GM18498 (cell line): Measurements from ENCODE around the gene SYNE1.

Experiments used
- ATAC-seq: cut with Tn5 transposase; IDR thresholded peaks from one replicate; pipeline ENCODE4 v1.9.1; 2021; ENCODE audit warnings: mild to moderate bottlenecking, moderate library complexity; ENCODE audit not compliant: unreplicated experiment

SYNE1 gene

GRCh38 chr6:152295346-152295745 lies 341.8 kb downstream of the SYNE1 start:
- ATAC-seq: no peak

GRCh38 chr6:152293404-152293803 lies 343.8 kb downstream of the SYNE1 start:
- ATAC-seq: no peak

- no peak for ATAC-seq
Measured at GRCh38 chr6:152292555-152292954, 344.6 kb downstream of the SYNE1 start.

- ATAC-seq: no peak
Measured at GRCh38 chr6:152290693-152291092, 346.5 kb downstream of the SYNE1 start.

- ATAC-seq: no peak
Measured at GRCh38 chr6:152277826-152278329, 359.3 kb downstream of the SYNE1 start.

GRCh38 chr6:152273638-152274037 lies 363.5 kb downstream of the SYNE1 start:
- ATAC-seq: no peak

- no peak for ATAC-seq
Measured at GRCh38 chr6:152273002-152273401, 364.2 kb downstream of the SYNE1 start.

GRCh38 chr6:152272486-152272885 lies 364.7 kb downstream of the SYNE1 start:
- ATAC-seq: no peak

- ATAC-seq: no peak
Measured at GRCh38 chr6:152271776-152272464, 365.2 kb downstream of the SYNE1 start.

GRCh38 chr6:152270301-152270925 lies 366.7 kb downstream of the SYNE1 start:
- no peak for ATAC-seq

- no peak for ATAC-seq
Measured at GRCh38 chr6:152268846-152269442, 368.2 kb downstream of the SYNE1 start.

GRCh38 chr6:152267967-152268845 lies 369.0 kb downstream of the SYNE1 start:
- no peak for ATAC-seq

- ATAC-seq: no peak
Measured at GRCh38 chr6:152265651-152266050, 371.5 kb downstream of the SYNE1 start.

- no peak for ATAC-seq
Measured at GRCh38 chr6:152263582-152263981, 373.6 kb downstream of the SYNE1 start.

GRCh38 chr6:152261179-152261578 lies 376.0 kb downstream of the SYNE1 start:
- no peak for ATAC-seq

GRCh38 chr6:152259234-152259633 lies 377.9 kb downstream of the SYNE1 start:
- ATAC-seq: no peak

- no peak for ATAC-seq
Measured at GRCh38 chr6:152257581-152257980, 379.6 kb downstream of the SYNE1 start.

GRCh38 chr6:152250127-152250526 lies 387.0 kb downstream of the SYNE1 start:
- no peak for ATAC-seq

- ATAC-seq: no peak
Measured at GRCh38 chr6:152248980-152249379, 388.2 kb downstream of the SYNE1 start.

- ATAC-seq: no peak
Measured at GRCh38 chr6:152246554-152247337, 390.4 kb downstream of the SYNE1 start.
